IgD-negative memory B cell (primary cell): ENCODE data around the gene TAPBPL. TPM values are rescaled to one million over a fixed set of nuclear protein-coding genes. Genes with fewer than 3 reads are reported as not detected.
A peak's percentile ranks its signal among the peaks of the same experiment; 100 is the strongest.
"Not testable (repeated sequence)": the region's sequence is repeated elsewhere in the genome, so short reads cannot be mapped to it uniquely, and the experiment has no call there.

Experiments
- H3K27ac Mint-ChIP-seq, 3 donors: one replicate each; pipeline ENCODE4 v1.8.0; 2020 to 2022; ENCODE audit warnings: mild to moderate bottlenecking in 3 of 3, mixed read lengths in 3 of 3, moderate library complexity in 1 of 3
- H3K27me3 Mint-ChIP-seq: one replicate; pipeline ENCODE4 v1.8.0; 2021; ENCODE audit warnings: mixed read lengths
- H3K36me3 Mint-ChIP-seq: one replicate; pipeline ENCODE4 v1.8.0; 2020; ENCODE audit warnings: mild to moderate bottlenecking, mixed read lengths
- H3K4me1 Mint-ChIP-seq, 3 donors: one replicate each; pipeline ENCODE4 v1.8.0; 2020 to 2022; ENCODE audit warnings: mixed read lengths in 3 of 3, mild to moderate bottlenecking in 1 of 3
- H3K4me3 Mint-ChIP-seq, 4 donors: one replicate each; pipeline ENCODE4 v1.8.0; 2020 to 2022; ENCODE audit warnings: mild to moderate bottlenecking in 4 of 4, mixed read lengths in 4 of 4, moderate library complexity in 3 of 4
- H3K9me3 Mint-ChIP-seq, 3 donors: one replicate each; pipeline ENCODE4 v1.8.0; 2020 to 2021; ENCODE audit warnings: mixed read lengths in 3 of 3, mild to moderate bottlenecking in 1 of 3
- polyA plus RNA-seq: library from polyadenylated mRNA; unstranded; fragments of 300-500 nt; fragmentation: Illumina TruSeq; gene quantifications from one replicate; pipeline ENCODE4 v1.2.3, GENCODE V29; 2021

TAPBPL gene
- polyA plus RNA-seq, 1 donor from 2014 or later: 125 TPM

DNA sequence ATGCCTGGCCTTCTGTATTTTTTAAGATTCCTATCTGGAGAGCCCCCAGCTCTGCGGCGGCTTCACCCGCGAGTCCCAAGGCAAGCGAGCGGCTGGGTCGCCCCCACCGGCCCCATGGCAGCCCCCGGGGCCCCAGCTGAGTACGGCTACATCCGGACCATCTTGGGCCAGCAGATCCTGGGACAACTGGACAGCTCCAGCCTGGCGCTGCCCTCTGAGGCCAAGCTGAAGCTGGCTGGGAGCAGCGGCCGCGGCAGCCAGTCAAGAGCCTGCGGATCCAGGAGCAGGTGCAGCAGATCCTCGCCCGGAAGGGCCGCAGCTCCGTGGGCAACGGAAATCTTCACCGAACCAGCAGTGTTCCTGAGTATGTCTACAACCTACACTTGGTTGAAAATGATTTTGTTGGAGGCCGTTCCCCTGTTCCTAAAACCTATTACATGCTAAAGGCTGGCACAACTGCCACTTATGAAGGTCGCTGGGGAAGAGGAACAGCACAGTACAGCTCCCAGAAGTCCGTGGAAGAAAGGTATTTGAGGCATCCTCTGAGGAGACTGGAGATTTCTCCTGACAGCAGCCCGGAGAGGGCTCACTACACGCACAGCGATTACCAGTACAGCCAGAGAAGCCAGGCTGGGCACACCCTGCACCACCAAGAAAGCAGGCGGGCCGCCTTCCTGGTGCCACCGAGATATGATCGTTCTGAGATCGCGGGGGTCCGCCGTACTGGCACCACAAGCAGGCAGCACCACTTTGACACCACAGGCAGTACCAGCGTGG is 25.9 kb downstream of the TAPBPL start:
- not testable (repeated sequence) for H3K27me3 Mint-ChIP-seq, H3K9me3 Mint-ChIP-seq, H3K36me3 Mint-ChIP-seq, H3K4me1 Mint-ChIP-seq, H3K4me3 Mint-ChIP-seq, H3K27ac Mint-ChIP-seq

DNA sequence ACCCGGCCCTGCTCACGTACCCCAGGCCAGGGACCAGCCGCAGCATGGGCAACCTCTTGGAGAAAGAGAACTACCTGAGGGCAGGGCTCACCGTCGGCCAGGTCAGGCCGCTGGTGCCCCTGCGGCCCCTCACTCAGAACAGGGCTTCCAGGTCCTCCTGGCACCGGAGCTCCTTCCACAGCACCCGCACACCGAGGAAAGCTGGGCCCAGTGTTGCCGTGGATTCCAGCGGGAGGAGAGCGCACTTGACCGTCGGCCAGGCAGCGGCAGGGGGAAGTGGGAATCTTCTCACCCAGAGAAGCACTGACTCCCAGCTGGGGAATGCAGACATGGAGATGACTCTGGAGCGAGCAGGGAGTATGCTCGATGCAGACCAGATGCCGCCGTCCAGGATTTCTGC is 26.6 kb downstream of the TAPBPL start:
- Mint-ChIP-seq H3K27ac (no peak overlapping the region), H3K9me3 (no peaks in the 10 kb centered on the region), H3K4me3 (no peak overlapping the region), H3K4me1 (peaks cover 0 to 2% (median 0%) of the 10 kb centered on the region in 3 donors), H3K27me3 (peaks cover 1% of the 10 kb centered on the region), H3K36me3 (no peaks in the 10 kb centered on the region)

DNA sequence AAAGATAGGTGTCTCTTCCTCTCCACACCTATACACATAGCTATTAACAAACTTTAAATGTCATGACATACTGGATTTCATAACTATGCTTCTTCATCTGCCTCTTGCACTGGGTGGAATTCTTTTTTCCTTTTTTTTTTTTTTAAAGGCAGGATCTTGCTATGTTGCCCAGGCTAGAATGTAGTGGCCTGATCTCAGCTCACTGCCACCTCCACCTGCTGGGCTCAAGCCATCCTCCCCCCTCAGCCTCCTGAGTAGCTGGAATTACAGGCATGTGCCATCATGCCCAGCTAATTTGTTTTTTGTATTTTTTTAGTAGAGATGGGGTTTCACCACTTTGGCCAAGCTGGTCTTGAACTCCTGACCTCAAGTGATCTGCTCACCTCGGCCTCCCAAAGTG is 36.4 kb downstream of the TAPBPL start:
- no peak overlapping the region for H3K27ac Mint-ChIP-seq
- no peaks in the 10 kb centered on the region for H3K36me3 Mint-ChIP-seq
- no peaks in the 10 kb centered on the region for H3K9me3 Mint-ChIP-seq
- H3K27me3 Mint-ChIP-seq: no peaks in the 10 kb centered on the region
- H3K4me3 Mint-ChIP-seq: peak overlapping the region in 1 of 4 donors; percentile 5
- H3K4me1 Mint-ChIP-seq: peaks cover 5 to 9% (median 6%) of the 10 kb centered on the region in 3 donors

DNA sequence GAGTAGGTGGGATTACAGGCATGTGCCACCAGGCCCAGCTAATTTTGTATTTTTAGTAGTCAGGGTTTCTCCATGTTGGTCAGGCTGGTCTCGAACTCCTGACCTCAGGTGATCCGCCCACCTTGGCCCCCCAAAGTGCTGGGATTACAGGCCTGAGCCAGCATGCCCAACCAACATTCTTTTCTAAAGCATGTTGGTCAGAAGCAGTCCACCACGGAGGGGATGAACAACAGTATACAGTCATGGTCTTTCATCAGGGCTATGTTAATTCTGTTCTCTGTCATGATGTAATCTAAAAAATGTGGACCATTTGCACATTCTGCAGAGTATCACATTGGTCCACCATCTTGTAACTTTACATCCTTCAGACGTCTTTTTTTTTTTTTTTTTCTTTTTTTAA is 37.6 kb downstream of the TAPBPL start:
- H3K4me3 Mint-ChIP-seq: no peak overlapping the region
- no peak overlapping the region for H3K27ac Mint-ChIP-seq
- no peaks in the 10 kb centered on the region for H3K36me3 Mint-ChIP-seq
- H3K27me3 Mint-ChIP-seq: no peaks in the 10 kb centered on the region
- H3K9me3 Mint-ChIP-seq: no peaks in the 10 kb centered on the region
- H3K4me1 Mint-ChIP-seq: peaks cover 7 to 9% (median 8%) of the 10 kb centered on the region in 3 donors

DNA sequence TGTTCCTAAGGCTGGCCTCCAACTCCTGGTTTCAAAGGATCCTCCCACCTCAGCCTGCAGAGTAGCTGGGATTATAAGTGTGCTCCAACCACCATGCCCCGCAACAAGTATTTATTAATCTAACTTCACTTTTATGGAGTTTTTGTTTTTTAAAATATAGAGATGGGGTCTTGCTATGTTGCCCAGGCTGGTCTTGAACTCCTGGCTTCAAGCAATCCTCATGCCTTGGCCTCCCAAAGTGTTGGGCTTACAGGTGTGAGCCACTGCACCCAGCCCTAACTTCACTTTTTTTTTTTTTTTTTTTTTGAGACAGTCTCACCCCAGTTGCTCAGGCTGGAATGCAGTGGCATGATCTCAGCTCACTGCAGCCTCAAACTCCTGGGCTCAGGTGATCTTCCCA is 38.8 kb downstream of the TAPBPL start:
- Mint-ChIP-seq H3K4me1 (peaks cover 15 to 21% (median 19%) of the 10 kb centered on the region in 3 donors), H3K4me3 (peak overlapping the region in 1 of 4 donors; percentile 29)
- H3K9me3 Mint-ChIP-seq, H3K36me3 Mint-ChIP-seq, H3K27me3 Mint-ChIP-seq, H3K27ac Mint-ChIP-seq: not testable (repeated sequence)

DNA sequence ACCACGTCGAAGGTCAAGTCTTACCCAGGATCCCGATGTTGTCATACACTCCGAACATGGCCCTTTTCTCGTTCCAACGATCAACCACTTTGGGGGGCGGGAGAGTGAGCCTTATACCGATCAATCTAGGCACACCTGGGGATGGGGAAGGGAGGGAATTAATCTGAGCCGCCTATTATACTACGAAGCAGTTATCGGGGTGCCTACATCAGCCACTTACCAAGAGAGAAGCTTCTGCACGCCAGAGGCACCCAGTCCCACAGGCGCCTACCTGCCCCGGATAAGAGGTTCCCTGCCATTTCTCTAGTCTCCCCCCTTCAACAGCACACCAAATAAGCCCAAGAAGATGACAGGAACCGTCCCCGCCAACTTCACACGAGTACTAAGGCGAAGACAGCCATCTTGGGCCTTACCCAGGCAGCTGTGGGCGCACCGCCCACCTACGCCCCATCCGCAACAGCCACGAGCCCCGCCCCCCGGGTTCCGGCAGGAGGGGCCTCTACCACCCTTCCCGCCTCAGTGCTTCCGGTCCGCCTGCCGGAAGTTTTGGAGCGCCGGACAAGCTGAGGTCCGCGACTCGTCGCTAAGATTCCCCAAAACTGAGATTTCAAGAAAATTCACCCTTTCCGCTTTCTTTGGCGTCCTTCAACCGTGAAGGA is 41.1 kb downstream of the TAPBPL start, which contains the start of gene MRPL51:
Gene MRPL51, minus strand, starts transcription at position 425 of the 659 bp plus-strand sequence. Its CDS starts 126 bp downstream, at position 299.
- Mint-ChIP-seq H3K4me3 (peak within 1 kb of the TSS; percentile 88 to 99 (median 97)), H3K27ac (peak within 1 kb of the TSS; percentile 83 to 99 (median 97))

DNA sequence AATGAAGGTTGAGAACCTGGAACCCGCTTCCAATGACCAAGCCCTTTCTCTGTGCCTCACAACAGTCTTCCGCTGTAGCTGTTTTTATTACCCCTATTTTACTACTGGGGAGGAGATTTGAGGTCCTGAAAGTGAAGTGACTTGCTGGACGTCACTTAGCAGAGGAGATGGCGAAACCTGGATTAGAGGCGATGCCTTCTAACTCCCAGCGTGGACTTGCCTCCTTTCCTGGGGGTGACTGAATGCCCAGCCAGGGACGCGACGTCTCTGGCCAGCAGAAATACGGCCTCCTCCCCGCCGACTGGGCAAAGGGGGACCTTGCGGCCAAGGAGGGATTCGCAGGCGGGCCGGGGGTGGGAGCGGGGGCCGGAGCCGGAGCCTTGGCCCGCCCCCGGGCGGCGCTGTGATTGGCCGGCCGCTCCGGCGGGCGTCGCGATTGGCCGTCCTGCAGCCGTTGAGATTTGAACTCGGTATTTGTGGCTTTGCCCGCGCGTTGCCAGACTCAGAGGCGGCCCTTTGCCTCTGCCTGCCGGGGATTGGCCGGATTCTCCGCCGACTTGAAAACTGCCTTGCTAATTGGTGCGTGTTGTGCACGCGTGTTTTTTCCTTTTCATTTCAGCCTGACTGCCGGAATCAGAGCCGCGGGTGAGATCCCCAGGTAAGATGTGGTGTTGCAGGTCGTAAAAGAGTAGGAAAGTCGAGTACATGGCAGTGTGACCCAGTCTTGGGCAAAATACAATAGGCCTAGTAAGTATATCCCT is 41.8 kb downstream of the TAPBPL start, which contains the start of gene NCAPD2:
Gene NCAPD2, plus strand, starts transcription at position 606 of the 761 bp plus-strand sequence. CDS start 997 bp downstream, outside the sequence.
- peaks cover 3% of the 10 kb centered on the region for H3K36me3 Mint-ChIP-seq
- peak within 1 kb of the TSS; percentile 83 to 99 (median 97) for H3K27ac Mint-ChIP-seq
- H3K27me3 Mint-ChIP-seq: no peaks in the 10 kb centered on the region
- peaks cover 18 to 21% (median 19%) of the 10 kb centered on the region in 3 donors for H3K4me1 Mint-ChIP-seq
- H3K9me3 Mint-ChIP-seq: no peaks in the 10 kb centered on the region
- peak within 1 kb of the TSS; percentile 88 to 99 (median 97) for H3K4me3 Mint-ChIP-seq

More for the DNA sequence above, 41.1 kb downstream of the TAPBPL start, which contains the start of gene MRPL51:
- H3K27me3 Mint-ChIP-seq: no peaks in the 10 kb centered on the region
- peaks cover 16 to 21% (median 19%) of the 10 kb centered on the region in 3 donors for H3K4me1 Mint-ChIP-seq
- H3K9me3 Mint-ChIP-seq: no peaks in the 10 kb centered on the region
- no peaks in the 10 kb centered on the region for H3K36me3 Mint-ChIP-seq

DNA sequence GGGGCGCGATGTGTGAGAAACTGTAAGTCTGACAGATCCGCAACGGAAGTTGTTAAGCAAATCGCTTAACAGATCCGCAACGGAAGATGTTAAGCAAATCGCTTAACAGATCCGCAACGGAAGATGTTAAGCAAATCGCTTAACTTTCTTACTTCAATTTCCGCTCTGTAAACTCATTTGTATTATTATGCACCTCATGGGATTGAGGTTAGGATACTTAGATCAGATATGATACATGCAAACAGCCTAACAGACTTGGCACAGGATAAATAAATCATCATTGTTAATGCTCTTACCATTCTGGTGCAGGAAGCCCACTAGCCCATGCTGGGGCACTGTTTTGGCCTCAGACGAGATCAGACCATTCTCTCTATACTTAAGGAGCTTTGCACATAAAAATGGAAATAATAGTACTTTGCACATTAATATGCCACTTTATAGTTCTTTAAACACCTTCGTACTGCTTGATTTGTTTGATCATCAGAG is 42.5 kb downstream of the TAPBPL start:
- peak overlapping the region; percentile 83 to 99 (median 90) for H3K27ac Mint-ChIP-seq

DNA sequence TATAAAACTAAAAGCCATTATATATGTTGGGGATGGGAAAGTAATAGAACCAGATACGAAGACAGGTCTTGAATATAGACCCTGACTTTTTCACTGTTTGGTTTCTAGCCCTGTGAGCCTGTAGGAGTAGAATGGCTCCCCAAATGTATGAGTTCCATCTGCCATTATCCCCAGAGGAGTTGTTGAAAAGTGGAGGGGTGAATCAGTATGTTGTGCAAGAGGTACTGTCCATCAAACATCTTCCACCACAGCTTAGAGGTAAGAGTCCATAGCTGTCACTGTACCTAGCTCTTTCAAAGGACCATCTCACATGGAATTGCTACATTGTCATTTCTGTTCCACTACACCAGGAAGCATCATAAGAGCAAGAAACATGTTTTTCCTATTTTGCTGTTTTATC is 43.1 kb downstream of the TAPBPL start:
- Mint-ChIP-seq H3K4me3 (peak overlapping the region; percentile 88 to 99 (median 97)), H3K4me1 (peaks cover 18 to 21% (median 19%) of the 10 kb centered on the region in 3 donors), H3K27ac (peak overlapping the region in 2 of 3 donors; percentile 25 to 83), H3K36me3 (peaks cover 3% of the 10 kb centered on the region), H3K9me3 (no peaks in the 10 kb centered on the region), H3K27me3 (no peaks in the 10 kb centered on the region)

More for the DNA sequence above, 42.5 kb downstream of the TAPBPL start:
- Mint-ChIP-seq H3K9me3 (no peaks in the 10 kb centered on the region), H3K4me1 (peaks cover 18 to 21% (median 19%) of the 10 kb centered on the region in 3 donors), H3K27me3 (no peaks in the 10 kb centered on the region), H3K4me3 (peak overlapping the region; percentile 88 to 99 (median 97)), H3K36me3 (peaks cover 3% of the 10 kb centered on the region)

DNA sequence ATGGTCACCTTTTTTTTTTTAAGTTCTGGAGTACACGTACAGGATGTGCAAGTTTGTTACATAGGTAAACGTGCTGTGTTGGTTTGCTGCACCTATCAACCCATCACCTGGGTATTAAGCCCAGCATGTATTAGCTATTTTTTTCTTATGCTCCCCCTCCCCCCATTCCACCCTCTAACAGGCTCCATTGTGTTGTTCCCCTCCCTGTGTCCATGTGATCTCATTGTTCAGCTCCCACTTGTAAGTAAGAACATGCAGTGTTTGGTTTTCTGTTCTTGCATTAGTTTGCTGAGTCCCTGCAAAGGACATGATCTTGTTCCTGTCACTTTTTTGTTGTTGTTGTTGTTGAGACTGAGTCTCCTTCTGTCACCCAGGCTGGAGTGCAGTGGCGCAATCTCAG is 45.4 kb downstream of the TAPBPL start:
- not testable (repeated sequence) for H3K9me3 Mint-ChIP-seq, H3K36me3 Mint-ChIP-seq, H3K27me3 Mint-ChIP-seq
- H3K4me3 Mint-ChIP-seq: peak overlapping the region in 1 of 4 donors; percentile 37
- H3K27ac Mint-ChIP-seq: peak overlapping the region in 1 of 3 donors; percentile 73
- H3K4me1 Mint-ChIP-seq: peaks cover 17 to 19% (median 18%) of the 10 kb centered on the region in 3 donors

DNA sequence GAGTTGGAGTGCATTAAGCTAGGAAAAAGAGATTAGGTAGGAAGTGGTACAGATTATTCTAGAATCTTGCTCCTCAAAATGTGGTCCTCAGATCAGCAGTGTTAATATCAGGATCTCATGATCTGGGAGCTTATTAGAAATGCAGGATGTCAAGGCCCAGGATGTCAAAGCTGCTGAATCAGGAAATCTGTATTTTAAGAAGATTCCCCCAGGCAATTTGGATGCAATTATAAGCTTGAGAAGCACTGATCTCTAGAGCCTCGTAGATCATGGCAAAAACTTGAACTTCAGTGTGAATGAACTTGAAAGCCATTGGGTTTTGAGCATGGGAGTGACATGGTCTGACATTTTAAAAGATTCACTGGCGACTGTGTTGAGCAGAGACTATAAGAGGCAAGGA is 48.6 kb downstream of the TAPBPL start:
- no peaks in the 10 kb centered on the region for H3K27me3 Mint-ChIP-seq
- no peaks in the 10 kb centered on the region for H3K9me3 Mint-ChIP-seq
- H3K4me3 Mint-ChIP-seq: no peak overlapping the region
- H3K4me1 Mint-ChIP-seq: peaks cover 1 to 5% (median 1%) of the 10 kb centered on the region in 3 donors
- H3K27ac Mint-ChIP-seq: no peak overlapping the region
- peaks cover 3% of the 10 kb centered on the region for H3K36me3 Mint-ChIP-seq

DNA sequence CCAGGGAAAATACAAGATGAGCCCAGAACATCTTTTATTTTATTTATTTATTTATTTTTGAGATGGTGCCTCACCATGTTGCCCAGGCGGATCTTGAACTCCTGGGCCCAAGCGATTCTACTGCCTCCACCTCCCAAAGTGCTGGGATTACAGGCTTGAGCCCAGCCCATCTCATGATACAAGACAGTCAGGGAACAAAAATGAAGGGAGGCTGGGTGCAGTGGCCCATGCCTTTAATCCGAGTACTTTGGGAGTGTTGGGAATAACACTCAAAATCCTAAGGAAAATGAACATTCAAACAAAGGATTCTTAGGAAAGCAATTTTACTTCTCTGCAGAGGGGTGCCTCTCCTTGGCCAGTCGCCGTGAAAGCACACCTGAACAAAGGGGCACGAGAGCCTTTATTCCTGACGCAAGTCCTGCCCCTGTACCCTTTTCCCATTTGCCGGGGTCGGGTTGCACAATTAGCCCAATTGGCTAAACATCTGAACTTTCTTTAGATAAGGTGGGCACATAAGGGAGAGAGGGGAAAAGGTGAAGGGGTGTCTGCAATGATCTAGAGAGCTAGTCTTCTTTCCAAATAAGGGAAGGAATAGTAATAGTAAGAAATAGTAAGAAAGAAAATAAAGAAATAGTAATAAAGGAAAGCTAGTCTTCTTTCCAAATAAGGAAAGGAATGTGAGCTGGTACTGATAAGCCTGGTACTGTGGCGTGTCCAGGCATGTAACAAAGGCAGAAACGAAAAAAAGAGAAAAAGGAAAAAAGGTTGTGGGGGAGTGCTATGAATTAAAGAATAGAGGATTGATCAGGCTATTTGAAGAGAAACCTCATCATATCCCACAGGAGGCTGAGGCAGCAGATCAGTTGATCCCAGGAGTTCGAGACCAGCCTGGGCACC is 55.5 kb downstream of the TAPBPL start:
- Mint-ChIP-seq H3K27ac (no peak overlapping the region), H3K27me3 (no peaks in the 10 kb centered on the region)

DNA sequence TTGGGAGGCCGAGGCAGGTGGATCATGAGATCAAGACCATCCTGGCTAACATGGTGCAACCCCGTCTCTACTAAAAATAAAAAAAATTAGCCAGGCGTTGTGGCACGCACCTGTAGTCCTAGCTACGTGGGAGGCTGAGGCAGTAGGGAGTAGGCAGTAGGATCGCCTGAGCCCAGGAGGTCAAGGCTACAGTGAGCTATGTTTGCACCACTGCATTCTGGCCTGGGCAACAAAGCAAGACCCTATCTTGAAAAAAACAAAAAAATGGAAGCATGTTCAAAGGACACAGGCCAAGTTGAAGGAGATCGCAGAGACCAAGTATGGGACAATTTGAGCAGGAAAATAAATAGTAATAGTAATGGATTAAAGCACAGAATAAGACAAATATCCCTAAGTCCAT is 56.2 kb downstream of the TAPBPL start:
- Mint-ChIP-seq H3K9me3 (no peaks in the 10 kb centered on the region), H3K4me1 (no peaks in the 10 kb centered on the region), H3K4me3 (no peak overlapping the region), H3K27me3 (no peaks in the 10 kb centered on the region), H3K27ac (no peak overlapping the region), H3K36me3 (peaks cover 10% of the 10 kb centered on the region)

More for the DNA sequence above, 55.5 kb downstream of the TAPBPL start:
- H3K36me3 Mint-ChIP-seq: peaks cover 6% of the 10 kb centered on the region
- no peaks in the 10 kb centered on the region for H3K4me1 Mint-ChIP-seq
- H3K9me3 Mint-ChIP-seq: no peaks in the 10 kb centered on the region
- H3K4me3 Mint-ChIP-seq: no peak overlapping the region
